GM19455 (cell line): Measurements from ENCODE around the gene MTR.

ENCODE experiments used
- ATAC-seq: cut with Tn5 transposase; IDR thresholded peaks from one replicate; pipeline ENCODE4 v1.9.1; 2021; ENCODE audit not compliant: unreplicated experiment

MTR gene

GRCh38 chr1:236861560-236862218 is 66.6 kb downstream of the MTR start:
- no peak for ATAC-seq

- no peak for ATAC-seq
Observed at GRCh38 chr1:236862219-236862591, 67.1 kb downstream of the MTR start.

DNA sequence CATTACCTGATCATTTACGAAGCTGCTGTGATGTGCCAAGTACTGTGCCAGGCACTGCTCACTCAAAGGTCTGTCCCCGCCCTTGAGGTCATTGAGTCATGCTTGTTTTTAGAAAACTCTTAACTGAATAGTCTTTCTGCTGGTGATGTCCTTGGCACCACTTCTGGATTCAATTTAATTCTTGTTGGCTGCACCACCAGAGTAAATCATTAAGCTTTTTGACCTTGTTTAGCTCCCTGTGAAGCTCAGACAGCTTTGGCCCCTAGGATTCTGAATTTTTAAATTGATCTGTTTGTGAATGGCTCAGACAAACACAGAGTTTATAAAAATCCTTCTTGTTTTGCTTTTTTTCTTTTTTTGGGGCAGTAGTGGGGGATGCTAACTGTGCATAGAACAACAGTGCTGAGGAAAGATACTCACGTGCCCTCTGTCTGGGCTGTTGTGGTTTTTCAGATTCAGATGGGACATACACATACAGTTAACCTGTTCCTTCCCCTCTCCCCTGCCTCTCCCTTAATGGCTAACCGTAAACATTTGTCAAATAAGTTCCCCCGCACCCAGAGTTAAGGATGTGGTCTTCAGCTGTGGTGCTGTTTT is 67.6 kb downstream of the MTR start:
- no peak for ATAC-seq

DNA sequence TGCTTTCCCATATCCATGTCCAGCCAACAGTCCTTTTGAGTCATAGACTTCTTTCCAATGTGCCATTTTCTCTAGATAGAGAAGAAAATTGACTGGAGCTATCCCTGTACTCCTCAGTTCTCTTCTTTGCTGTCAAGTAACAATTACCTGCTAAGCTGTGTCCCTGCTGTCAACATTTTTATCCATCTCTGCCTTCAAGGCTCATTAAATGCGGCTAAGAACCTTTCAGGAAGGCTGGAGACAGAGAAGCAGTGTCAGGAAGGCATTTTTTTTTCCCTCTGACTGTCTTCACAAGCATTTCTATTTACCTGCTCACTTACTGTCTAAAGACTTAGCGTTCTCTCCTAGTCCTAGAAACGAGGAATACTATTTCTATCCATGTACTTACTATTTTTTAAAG is 69.1 kb downstream of the MTR start:
- no peak for ATAC-seq

DNA sequence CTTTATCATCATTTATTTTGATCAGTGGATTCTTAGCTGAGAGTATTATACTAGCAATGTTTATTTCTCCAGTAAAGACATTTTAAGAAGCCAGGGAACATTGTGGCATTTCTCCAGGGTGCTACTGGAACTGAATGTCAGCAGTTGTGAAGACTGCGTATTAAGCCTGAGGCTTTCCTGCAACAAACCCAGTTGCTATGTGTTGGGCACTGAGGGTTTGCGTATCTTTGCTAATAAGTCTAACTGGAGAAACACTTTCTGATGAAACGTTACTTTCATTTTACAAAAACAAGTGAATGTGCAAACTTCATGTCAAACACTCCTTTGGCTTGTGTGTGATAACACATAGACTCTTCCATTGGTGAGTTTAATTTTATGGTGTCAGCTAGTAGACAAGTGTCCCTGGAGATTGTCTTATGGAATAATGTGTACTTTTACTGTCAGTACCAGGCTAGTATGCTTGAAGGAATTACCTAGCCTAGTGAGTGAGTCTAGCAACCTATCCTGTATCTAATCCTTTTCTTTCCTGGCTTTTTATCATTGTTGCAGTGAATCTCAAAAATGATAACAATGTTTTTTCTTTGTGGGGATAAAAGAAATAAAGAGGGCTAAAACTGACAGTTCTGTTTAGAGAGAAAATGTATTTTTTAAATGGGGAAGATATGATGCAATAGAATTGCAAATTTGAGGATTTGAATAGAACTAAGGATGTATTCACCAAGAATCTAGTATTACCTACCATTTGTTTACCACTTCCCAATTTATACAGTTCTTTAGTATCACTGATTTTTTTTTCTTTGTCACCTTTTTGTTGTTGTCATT is 70.1 kb downstream of the MTR start:
- no peak for ATAC-seq

- ATAC-seq = no peak
Observed at GRCh38 chr1:236865818-236866155, 70.7 kb downstream of the MTR start.

DNA sequence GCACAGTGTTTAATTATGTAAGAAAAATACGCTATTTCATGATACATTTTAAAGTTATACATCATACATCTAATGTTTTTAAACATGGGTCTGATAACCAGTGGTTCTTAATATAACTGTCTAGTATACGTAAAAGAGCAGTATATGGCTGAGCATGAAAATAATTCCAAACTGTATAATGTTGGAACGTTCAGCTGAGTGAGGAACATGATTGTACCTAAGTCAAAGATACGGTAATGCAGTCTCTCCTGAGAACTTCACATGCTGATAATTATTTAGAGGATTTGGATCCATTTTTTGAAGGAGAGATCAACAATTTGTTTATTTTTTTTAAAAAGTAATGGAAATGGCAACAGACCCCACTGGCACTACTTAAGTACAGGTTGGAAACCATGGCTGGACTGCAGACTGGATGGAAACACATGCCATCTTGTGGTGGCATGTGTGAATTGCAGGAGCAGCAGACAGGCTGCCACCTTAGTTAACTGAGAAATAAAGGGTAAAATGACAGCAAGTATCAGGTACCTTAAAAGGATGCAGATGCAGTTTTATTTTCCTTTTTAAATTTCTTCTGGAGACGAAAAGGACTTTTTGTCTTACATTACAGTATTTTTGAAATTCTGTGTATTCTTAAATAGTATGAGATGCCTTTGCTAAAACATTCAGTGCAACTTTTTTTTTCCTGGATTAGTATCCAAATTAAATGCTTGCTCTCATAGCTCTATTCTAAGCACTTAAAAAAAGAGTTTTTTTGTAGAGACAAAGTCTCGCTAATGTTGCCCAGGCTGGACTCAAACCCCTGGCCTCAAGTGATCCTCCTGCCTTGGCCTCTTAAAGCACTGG is 73.8 kb downstream of the MTR start:
- ATAC-seq = peak; percentile 93

GRCh38 chr1:236869911-236870310 is 74.8 kb downstream of the MTR start:
- ATAC-seq = no peak

DNA sequence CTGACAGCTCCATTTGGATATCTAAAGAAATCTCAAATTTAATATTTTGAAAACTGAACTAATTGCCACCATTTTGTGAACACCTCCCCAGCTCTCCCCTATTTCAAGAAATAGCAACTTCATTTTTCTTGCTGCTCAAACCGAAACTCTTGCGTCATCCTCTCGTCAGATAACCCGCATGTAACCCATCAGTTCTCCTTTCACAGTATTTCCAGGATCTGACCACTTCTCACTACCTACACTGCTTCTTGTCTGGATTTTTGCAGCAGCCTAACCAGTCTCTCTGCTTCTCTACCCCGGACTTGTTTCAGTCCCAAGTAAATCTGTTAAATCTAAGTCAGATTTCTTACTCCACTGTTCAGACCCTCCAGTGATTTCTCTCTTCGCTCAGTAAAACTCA is 75.6 kb downstream of the MTR start:
- no peak for ATAC-seq

- ATAC-seq = no peak
Observed at GRCh38 chr1:236872075-236872666, 77.1 kb downstream of the MTR start.

GRCh38 chr1:236875975-236876374 is 80.9 kb downstream of the MTR start:
- ATAC-seq = no peak

DNA sequence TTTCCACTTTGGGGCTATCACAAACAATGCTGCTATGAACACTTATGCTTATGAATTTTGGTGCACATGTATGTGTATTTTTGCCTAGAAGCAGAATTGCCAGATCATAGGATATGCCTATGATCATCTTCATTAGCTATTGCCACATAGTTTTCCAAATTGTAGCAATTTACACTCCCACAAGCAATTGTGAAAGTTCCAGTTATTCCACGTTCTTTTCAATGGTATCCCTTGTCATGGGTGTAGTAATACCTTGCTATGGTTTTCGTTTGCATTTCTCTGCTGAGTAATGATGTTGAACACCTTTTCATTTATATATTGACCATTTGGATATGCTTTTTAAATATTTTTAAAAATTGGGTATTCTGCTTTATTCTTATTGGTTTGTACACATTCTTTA is 82.6 kb downstream of the MTR start:
- no peak for ATAC-seq

GRCh38 chr1:236880209-236880608 is 85.1 kb downstream of the MTR start:
- ATAC-seq = no peak

GRCh38 chr1:236882678-236883077 is 87.6 kb downstream of the MTR start:
- no peak for ATAC-seq

DNA sequence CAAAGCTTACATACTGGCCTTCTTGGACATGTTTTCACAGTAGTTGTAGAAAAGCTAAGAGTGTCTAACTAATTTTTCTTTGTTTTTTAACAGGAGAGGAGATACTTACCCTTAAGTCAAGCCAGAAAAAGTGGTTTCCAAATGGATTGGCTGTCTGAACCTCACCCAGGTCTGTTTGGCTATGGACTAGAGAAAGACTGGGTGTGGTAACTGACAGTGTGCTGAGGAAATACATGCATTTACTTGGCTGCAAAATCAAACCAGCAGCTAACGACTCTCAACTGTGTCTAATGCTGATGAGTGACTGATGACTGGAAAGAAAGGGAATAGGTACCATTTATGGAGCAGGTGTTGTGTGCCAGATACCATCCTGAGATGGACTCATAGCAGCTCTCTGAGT is 91.1 kb downstream of the MTR start:
- no peak for ATAC-seq

- ATAC-seq = no peak
Observed at GRCh38 chr1:236887081-236887480, 92.0 kb downstream of the MTR start.

- ATAC-seq = no peak
Observed at GRCh38 chr1:236888126-236888525, 93.0 kb downstream of the MTR start.

- ATAC-seq = no peak
Observed at GRCh38 chr1:236888903-236889302, 93.8 kb downstream of the MTR start.

GRCh38 chr1:236890152-236891056 is 95.3 kb downstream of the MTR start:
- no peak for ATAC-seq
